H1 (cell line): ENCODE data around the gene DAG1. TPM values are rescaled to one million over a fixed set of nuclear protein-coding genes. Genes with fewer than 3 reads are reported as not detected.

Experiments
- CTCF ChIA-PET: fragments of 300-600 bp; sonication (Branson Sonifier 250); formaldehyde crosslinking; loops from one replicate; lab custom pipeline; 2021; ENCODE audit not compliant: partially characterized antibody; lab: Charles Lee
- POLR2A ChIA-PET: fragments of 300-600 bp; sonication (Branson Sonifier 250); formaldehyde crosslinking; loops from one replicate; lab custom pipeline; 2021; ENCODE audit warnings: inconsistent platforms; ENCODE audit not compliant: partially characterized antibody; lab: Charles Lee
- DNase-seq, 2 experiments: peaks; one replicate each; pipeline versions ENCODE4 v3.0.0 to v3.0.0-alpha.2; 2010 to 2022; ENCODE audit warnings: low spot score in 2 of 2, low read depth in 1 of 2, mixed read lengths in 1 of 2
- FAIRE-seq: peaks from 2 replicates; lab custom pipeline; 2011; peaks lifted over from hg19 to GRCh38; lab: Jason Lieb, UNC
- H2AFZ ChIP-seq: 2 replicates; pipeline ENCODE4 v1.8.1; 2012; ENCODE audit warnings: low read length, inconsistent platforms
- H2AK5ac ChIP-seq: 2 replicates; pipeline ENCODE4 v1.6.1; 2013; ENCODE audit warnings: low read depth, low read length
- H2BK120ac ChIP-seq: replicated peaks from 2 replicates; pipeline ENCODE3; 2013; ENCODE audit warnings: low read depth, low read length, inconsistent platforms
- H2BK12ac ChIP-seq: 2 replicates; pipeline ENCODE4 v1.6.1; 2013; ENCODE audit warnings: low read depth, low read length
- H2BK15ac ChIP-seq: 2 replicates; pipeline ENCODE4 v1.6.1; 2013; ENCODE audit warnings: low read length
- H2BK20ac ChIP-seq: 2 replicates; pipeline ENCODE4 v1.6.1; 2013; ENCODE audit warnings: low read length
- H2BK5ac ChIP-seq: 2 replicates; pipeline ENCODE4 v1.6.1; 2013; ENCODE audit warnings: low read depth, low read length
- H3K14ac ChIP-seq: 2 replicates; pipeline ENCODE4 v1.6.1; 2013; ENCODE audit warnings: inconsistent platforms; ENCODE audit not compliant: insufficient read length
- H3K18ac ChIP-seq: 2 replicates; pipeline ENCODE4 v1.6.1; 2013; ENCODE audit warnings: low read length; ENCODE audit errors: extremely low read depth
- H3K23ac ChIP-seq: 2 replicates; pipeline ENCODE4 v1.6.1; 2013; ENCODE audit warnings: inconsistent platforms; ENCODE audit not compliant: insufficient read length
- H3K23me2 ChIP-seq: 2 replicates; pipeline ENCODE4 v1.6.1; 2013; ENCODE audit warnings: low read depth, low read length
- H3K27ac ChIP-seq: 2 replicates; pipeline ENCODE4 v1.6.1; 2011; ENCODE audit warnings: low read depth, low read length, inconsistent platforms
- H3K27me3 ChIP-seq, 4 experiments: replicated peaks in 1 of 4; 1 replicate in 1 of 4; 2 replicates in 3 of 4; pipeline versions ENCODE4 v1.6.1 to v1.8.1; 2011 to 2013; ENCODE audit warnings: low read length in 3 of 4, mild to moderate bottlenecking in 3 of 4, inconsistent platforms in 2 of 4, mixed read lengths in 2 of 4, moderate library complexity in 1 of 4; ENCODE audit not compliant: control insufficient read depth in 3 of 4, insufficient read depth in 3 of 4; ENCODE audit errors: extremely low read depth in 1 of 4
- H3K36me3 ChIP-seq, 4 experiments: 2 replicates each; pipeline versions ENCODE4 v1.6.1 to v1.8.1; 2011 to 2013; ENCODE audit warnings: mild to moderate bottlenecking in 4 of 4, low read length in 3 of 4, moderate library complexity in 2 of 4, control low read depth in 1 of 4, inconsistent platforms in 1 of 4; ENCODE audit not compliant: insufficient read depth in 4 of 4, control insufficient read depth in 2 of 4
- H3K4ac ChIP-seq: replicated peaks from 2 replicates; pipeline ENCODE3; 2013; ENCODE audit warnings: low read length, low read depth, mixed read lengths, inconsistent platforms; ENCODE audit not compliant: insufficient read length
- H3K4me1 ChIP-seq, 4 experiments: replicated peaks in 1 of 4; 1 replicate in 1 of 4; 2 replicates in 3 of 4; pipeline versions ENCODE4 v1.6.1 to v1.8.1; 2011 to 2013; ENCODE audit warnings: low read length in 3 of 4, inconsistent platforms in 2 of 4, mixed read lengths in 1 of 4; ENCODE audit not compliant: insufficient read depth in 4 of 4, control insufficient read depth in 3 of 4
- H3K4me2 ChIP-seq, 2 experiments: 2 replicates each; pipeline versions ENCODE4 v1.6.1 to v1.8.1; 2011 to 2013; ENCODE audit warnings: low read depth in 2 of 2, low read length in 2 of 2, control low read depth in 1 of 2, inconsistent platforms in 1 of 2, mild to moderate bottlenecking in 1 of 2; ENCODE audit not compliant: insufficient read depth in 1 of 2
- H3K4me3 ChIP-seq, 4 experiments: fragments of 200-600, 300-600 bp in 1 of 4; sonication (generic), shearing (Covaris generic), sonication (Bioruptor Twin) in 1 of 4; 2 replicates each; pipeline versions ENCODE4 v1.5.1 to v1.8.1; 2011 to 2016; ENCODE audit warnings: low read length in 4 of 4, low read depth in 3 of 4, control low read depth in 2 of 4, inconsistent platforms in 2 of 4, mild to moderate bottlenecking in 2 of 4, mixed read lengths in 1 of 4, moderate library complexity in 1 of 4; ENCODE audit not compliant: insufficient read depth in 2 of 4; ENCODE audit errors: extremely low read depth in 1 of 4
- H3K56ac ChIP-seq: replicated peaks from 2 replicates; pipeline ENCODE3; 2013; ENCODE audit warnings: low read depth, mild to moderate bottlenecking, mixed read lengths, low read length, inconsistent platforms; ENCODE audit not compliant: insufficient read length
- H3K79me1 ChIP-seq: 2 replicates; pipeline ENCODE4 v1.6.1; 2013; ENCODE audit warnings: low read depth, low read length, control low read depth
- H3K79me2 ChIP-seq, 2 experiments: 2 replicates each; pipeline versions ENCODE4 v1.6.1 to v1.8.1; 2012 to 2013; ENCODE audit warnings: low read length in 2 of 2, mild to moderate bottlenecking in 2 of 2, inconsistent platforms in 1 of 2; ENCODE audit not compliant: insufficient read depth in 2 of 2, control insufficient read depth in 1 of 2
- H3K9ac ChIP-seq, 4 experiments: replicated peaks in 1 of 4; 1 replicate in 1 of 4; 2 replicates in 3 of 4; pipeline versions ENCODE4 v1.6.1 to v1.8.1; 2011 to 2013; ENCODE audit warnings: low read depth in 3 of 4, low read length in 3 of 4, control low read depth in 2 of 4, mild to moderate bottlenecking in 2 of 4, moderate library complexity in 2 of 4, inconsistent platforms in 1 of 4; ENCODE audit errors: extremely low read depth in 1 of 4
- H3K9me3 ChIP-seq, 2 experiments: 2 replicates each; pipeline versions ENCODE4 v1.6.1 to v1.8.1; 2012 to 2013; ENCODE audit warnings: mild to moderate bottlenecking in 2 of 2, moderate library complexity in 2 of 2, control low read depth in 1 of 2, inconsistent platforms in 1 of 2, low read depth in 1 of 2, low read length in 1 of 2, mixed read lengths in 1 of 2; ENCODE audit not compliant: insufficient read depth in 2 of 2
- H4K20me1 ChIP-seq, 2 experiments: replicated peaks in 1 of 2; 2 replicates each; pipeline versions ENCODE3 to v1.8.1; 2011 to 2013; ENCODE audit warnings: inconsistent platforms in 2 of 2, low read length in 2 of 2, mild to moderate bottlenecking in 1 of 2; ENCODE audit not compliant: insufficient read depth in 2 of 2, control insufficient read depth in 1 of 2
- H4K5ac ChIP-seq: 2 replicates; pipeline ENCODE4 v1.6.1; 2013; ENCODE audit warnings: low read length, low read depth, mixed read lengths, inconsistent platforms; ENCODE audit not compliant: insufficient read length
- H4K8ac ChIP-seq: 2 replicates; pipeline ENCODE4 v1.8.0; 2013; ENCODE audit warnings: mild to moderate bottlenecking, moderate library complexity, low read length, inconsistent platforms; ENCODE audit not compliant: insufficient read depth; ENCODE audit errors: extremely low read depth
- H4K91ac ChIP-seq: replicated peaks from 2 replicates; pipeline ENCODE3; 2013; ENCODE audit warnings: low read length, mixed read lengths, inconsistent platforms; ENCODE audit not compliant: insufficient read length
- BACH1 ChIP-seq: IDR thresholded peaks from 2 replicates; pipeline ENCODE4 v1.6.1; 2012; ENCODE audit warnings: low read length, improper control_type of control experiment
- CTCF ChIP-seq, 3 experiments: IDR thresholded peaks; 1 replicate in 2 of 3; 2 replicates in 1 of 3; pipeline versions ENCODE4 v1.5.1 to v1.6.1; 2011; ENCODE audit warnings: low read length in 3 of 3, mild to moderate bottlenecking in 3 of 3, inconsistent platforms in 2 of 3, low read depth in 1 of 3, moderate library complexity in 1 of 3; ENCODE audit not compliant: insufficient read depth in 1 of 3; ENCODE audit errors: control extremely low read depth in 1 of 3
- JUND ChIP-seq: IDR thresholded peaks from 2 replicates; pipeline ENCODE4 v1.6.1; 2011; ENCODE audit warnings: mild to moderate bottlenecking, improper control_type of control experiment, low read length
- MAFK ChIP-seq: IDR thresholded peaks from 2 replicates; pipeline ENCODE4 v1.6.1; 2012; ENCODE audit warnings: low read depth, mild to moderate bottlenecking, improper control_type of control experiment, low read length
- RAD21 ChIP-seq, 2 experiments: IDR thresholded peaks in 1 of 2; conservative IDR thresholded peaks in 1 of 2; 2 replicates each; pipeline ENCODE4 v1.6.1; 2011; ENCODE audit warnings: low read depth in 2 of 2, low read length in 2 of 2, improper control_type of control experiment in 1 of 2, inconsistent platforms in 1 of 2, mild to moderate bottlenecking in 1 of 2, moderate library complexity in 1 of 2
- SIRT6 ChIP-seq: IDR thresholded peaks from one replicate; pipeline ENCODE4 v1.7.1; 2012; ENCODE audit warnings: low read length, inconsistent platforms
- WGBS, 2 experiments: shearing (Covaris generic) in 1 of 2; methylation state at CpG; one replicate each; pipeline versions ENCODE4 v1.1.6 to v1.1.7; 2013 to 2015; ENCODE audit warnings: low lambda C conversion rate in 2 of 2, mixed read lengths in 2 of 2, inconsistent platforms in 1 of 2, low coverage in 1 of 2, missing lambda C conversion rate in 1 of 2; ENCODE audit not compliant: insufficient replicate concordance in 2 of 2, insufficient coverage in 1 of 2, insufficient read length in 1 of 2; ENCODE audit errors: extremely low coverage in 1 of 2, missing lambda C conversion rate in 1 of 2; 5-methylcytosine and 5-hydroxymethylcytosine counted together
- polyA plus RNA-seq, 7 experiments: library from polyadenylated mRNA; depleted of rRNA in 3 of 7; stranded (reverse) in 5 of 7; unstranded in 2 of 7; fragments of >200 nt in 5 of 7; fragments of 200-250 nt in 2 of 7; gene quantifications; 1 replicate in 5 of 7; 2 replicates in 1 of 7; 4 replicates in 1 of 7; pipeline versions ENCODE4 v1.2.1 to v1.2.3, GENCODE V29; 2011 to 2013; ENCODE audit warnings: missing spikeins in 2 of 7, mixed read lengths in 2 of 7
- total RNA-seq: library from RNA; stranded (reverse); fragmentation: NEBNext Ultra II Directional; extraction: Animal tissue kit (Norgen Biotek cat#: 25700); gene quantifications from 2 replicates; pipeline ENCODE4 v1.2.1, GENCODE V29; 2021

The DAG1 gene
- total and polyA plus RNA-seq, 2 of the 8 experiments (the other 6 are each of a cell fraction or from before 2014, with no cell fraction given): 97.5 to 138 TPM

GRCh38 chr3:49512781-49513355 is 42.8 kb downstream of the DAG1 start:
- H3K14ac ChIP-seq: no peak overlapping the region
- H2BK120ac ChIP-seq: no peak overlapping the region
- H3K4me1 ChIP-seq: no peaks in the 10 kb centered on the region
- H3K18ac ChIP-seq: no peak overlapping the region
- no peak overlapping the region for H3K27ac ChIP-seq
- no peak overlapping the region for H3K9ac ChIP-seq
- H4K8ac ChIP-seq: no peak overlapping the region
- H3K23ac ChIP-seq: no peak overlapping the region
- FAIRE-seq (no peak), DNase-seq (no peak)
- no peaks in the 10 kb centered on the region for H3K9me3 ChIP-seq
- H3K23me2 ChIP-seq: no peaks in the 10 kb centered on the region
- no peak overlapping the region for H3K4ac ChIP-seq
- ChIA-PET CTCF (interaction anchor here (0.6 to 3.4 kb wide), 7 partner anchors 10 to 1174 kb away, joined by 3 to 18 read pairs (median 4); no protein-coding TSS in a partner anchor), POLR2A (interaction anchor here (1.2 to 2.4 kb wide), 3 partner anchors 10 to 20 kb away, joined by 3 to 5 read pairs (median 3); no protein-coding TSS in a partner anchor)
- no peak overlapping the region for H3K4me3 ChIP-seq
- no peak overlapping the region for H2BK5ac ChIP-seq
- no peak overlapping the region for H3K4me2 ChIP-seq
- H4K20me1 ChIP-seq: peaks cover 2 to 3% of the 10 kb centered on the region in 2 experiments
- H2BK15ac ChIP-seq: no peak overlapping the region
- 100% methylated on average over 1 of the region's 1 CpG; no CpG with 5 or more reads in 1 of the 2 experiments for WGBS, 2 experiments
- H3K79me1 ChIP-seq: no peaks in the 10 kb centered on the region; the same call in none of the 2 replicates
- H3K27me3 ChIP-seq: no peaks in the 10 kb centered on the region
- H2AK5ac ChIP-seq: no peak overlapping the region
- TF ChIP-seq CTCF (IDR thresholded peaks at IDR 0.05; ENCODE audit: control extremely low read depth in 1 of 3, insufficient read depth in 1 of 3, low read depth in 1 of 3, low read length in 3 of 3) (no peak), BACH1 (no peak), JUND (no peak), RAD21 (IDR thresholded peaks at IDR 0.05 in 1 of 2, conservative IDR thresholded peaks at IDR 0.05 in 1 of 2; ENCODE audit: low read depth in 2 of 2, low read length in 2 of 2) (no peak), MAFK (no peak), SIRT6 (no peak)
- H2AFZ ChIP-seq: no peak overlapping the region
- no peak overlapping the region for H2BK20ac ChIP-seq
- no peak overlapping the region for H4K5ac ChIP-seq
- no peak overlapping the region for H2BK12ac ChIP-seq
- peaks cover 7 to 52% (median 27%) of the 10 kb centered on the region in 4 experiments; a peak in 6 of 8 replicates for H3K36me3 ChIP-seq
- H3K56ac ChIP-seq: no peak overlapping the region
- H3K79me2 ChIP-seq: peaks cover 0 to 19% of the 10 kb centered on the region in 2 experiments; a peak in 2 of 4 replicates
- no peak overlapping the region for H4K91ac ChIP-seq
